HG03439 (cell line): ENCODE data around the gene TMEM117.
"Not testable (repeated sequence)": the region's sequence is repeated elsewhere in the genome, so short reads cannot be mapped to it uniquely, and the experiment has no call there.

ENCODE experiments used
- ATAC-seq: cut with Tn5 transposase; IDR thresholded peaks from one replicate; pipeline ENCODE4 v1.9.1; 2021; ENCODE audit warnings: mild to moderate bottlenecking, moderate library complexity; ENCODE audit not compliant: unreplicated experiment

Gene TMEM117

DNA sequence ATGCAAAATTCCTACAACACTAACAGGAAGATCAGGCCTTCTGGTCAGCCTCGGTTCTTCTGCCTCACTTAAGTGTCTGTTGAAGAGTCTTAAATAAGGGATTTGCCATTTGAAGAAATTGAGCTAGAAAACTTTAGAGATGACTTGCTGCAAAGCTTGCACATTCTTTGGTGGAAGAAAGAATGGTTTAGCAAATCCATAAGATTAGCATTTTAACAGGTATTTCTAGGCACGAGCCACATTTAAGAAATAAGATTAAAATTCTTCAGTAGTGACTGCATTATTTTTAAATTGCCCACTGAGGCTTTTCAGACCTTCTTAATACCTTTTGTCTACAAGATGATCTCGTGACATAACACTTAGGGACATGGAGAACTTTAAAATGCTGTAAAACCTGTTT, 327.1 kb downstream of the TMEM117 start:
- no peak for ATAC-seq

DNA sequence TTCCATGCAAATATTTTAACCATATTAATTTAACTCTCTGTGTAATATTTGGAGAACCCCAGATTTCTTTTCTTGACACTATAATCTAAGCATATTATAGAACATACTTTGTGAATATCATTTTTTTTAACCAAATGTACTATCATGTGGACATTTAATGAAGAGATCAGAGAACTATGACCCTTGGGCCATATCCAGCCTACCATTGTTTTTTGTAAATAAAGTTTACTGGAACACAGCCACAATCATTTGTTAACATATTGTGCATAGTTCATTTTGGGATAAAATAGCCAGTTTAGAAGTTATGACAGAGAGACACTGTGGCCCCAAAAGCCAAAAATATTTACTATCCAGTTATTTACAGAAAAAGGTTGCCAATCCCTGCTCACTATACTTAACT, 338.2 kb downstream of the TMEM117 start:
- ATAC-seq, result no peak

DNA sequence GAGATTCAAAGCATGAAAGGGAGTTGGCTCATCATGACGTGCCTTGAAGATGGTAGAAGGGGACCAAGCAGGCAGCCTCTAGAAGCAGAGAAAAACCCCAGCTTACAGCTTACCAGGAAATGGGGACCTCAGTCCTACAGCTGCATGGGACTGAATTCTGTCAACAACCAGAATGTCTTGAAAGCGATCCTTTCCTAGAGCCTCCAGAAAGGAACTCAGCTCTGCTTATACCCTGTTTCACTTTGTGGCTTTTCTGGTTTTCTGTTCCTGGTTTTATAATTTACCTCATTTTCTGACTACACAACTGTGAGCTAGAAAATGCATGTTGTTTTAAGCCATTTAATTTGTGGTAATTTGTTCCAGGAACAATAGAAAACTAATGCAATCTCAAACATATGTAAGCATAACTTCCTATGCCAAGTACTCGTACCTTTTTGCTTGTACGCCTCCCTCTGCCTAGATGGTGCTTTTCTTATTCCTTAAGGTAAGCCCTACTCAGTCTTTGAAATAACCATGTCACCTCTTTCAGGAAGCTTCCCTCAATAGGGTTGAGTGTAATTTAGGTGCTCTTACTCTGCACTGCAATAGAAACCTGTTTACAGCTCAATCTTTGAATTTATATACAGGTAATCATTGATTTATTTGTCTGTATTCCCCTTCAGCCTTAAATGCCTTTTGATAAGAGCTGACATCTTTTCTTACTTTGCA, 348.8 kb downstream of the TMEM117 start:
- ATAC-seq, result peak; percentile 70

DNA sequence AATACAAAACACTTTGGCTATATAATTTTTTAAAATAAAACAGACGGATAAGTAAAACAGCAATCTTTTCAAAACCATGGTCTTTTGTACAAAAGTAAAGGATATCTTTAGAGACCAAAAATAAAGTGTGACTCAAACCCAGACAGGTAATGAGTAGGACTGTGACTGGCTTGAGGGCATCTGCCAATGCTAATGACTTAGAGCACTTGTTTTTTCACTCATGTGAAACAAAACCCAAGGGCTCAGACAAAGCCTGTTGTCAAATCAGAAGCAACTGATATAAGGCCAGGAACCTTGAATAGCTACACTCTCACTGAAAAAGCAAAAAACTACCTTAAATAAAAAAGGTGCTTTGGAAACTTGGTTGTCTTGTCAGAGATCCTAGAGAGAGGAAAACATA, 357.4 kb downstream of the TMEM117 start:
- peak; percentile 100 for ATAC-seq

DNA sequence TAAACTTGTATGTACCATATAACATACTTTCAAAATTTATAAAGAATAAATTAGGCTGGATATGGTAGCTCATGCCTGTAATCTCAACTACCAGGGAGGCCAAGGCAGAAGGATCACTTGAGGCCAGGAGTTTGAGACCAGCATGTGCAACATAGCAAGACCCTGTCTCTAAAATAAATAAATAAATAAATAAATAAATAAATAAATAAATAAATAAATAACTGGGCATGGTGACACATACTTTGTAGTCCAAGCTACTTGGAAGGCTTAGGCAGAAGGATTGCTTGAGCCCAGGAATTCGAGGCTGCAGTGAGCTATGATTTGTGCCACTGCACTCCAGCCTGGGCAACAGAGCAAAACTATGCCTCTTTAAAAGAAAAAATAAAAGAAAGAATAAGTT, 359.8 kb downstream of the TMEM117 start:
- ATAC-seq, result not testable (repeated sequence)

DNA sequence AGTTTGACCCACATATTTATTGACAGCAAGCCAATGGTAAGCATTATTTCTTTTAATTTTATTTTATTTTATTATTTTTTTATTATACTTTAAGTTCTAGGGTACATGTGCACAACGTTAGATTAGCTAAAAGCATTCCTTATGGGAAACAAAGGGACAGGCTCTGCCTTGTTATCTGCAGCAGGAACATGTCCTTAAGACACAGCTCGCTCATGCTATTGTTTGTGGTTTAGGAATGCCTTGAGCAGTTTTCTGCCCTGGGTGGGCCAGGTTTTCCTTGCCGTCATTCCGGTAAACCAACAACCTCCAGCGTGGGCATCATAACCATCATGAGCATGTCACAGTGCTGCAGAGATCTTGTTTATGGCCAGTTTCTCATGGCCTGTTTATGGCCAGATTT, 370.2 kb downstream of the TMEM117 start:
- no peak for ATAC-seq

DNA sequence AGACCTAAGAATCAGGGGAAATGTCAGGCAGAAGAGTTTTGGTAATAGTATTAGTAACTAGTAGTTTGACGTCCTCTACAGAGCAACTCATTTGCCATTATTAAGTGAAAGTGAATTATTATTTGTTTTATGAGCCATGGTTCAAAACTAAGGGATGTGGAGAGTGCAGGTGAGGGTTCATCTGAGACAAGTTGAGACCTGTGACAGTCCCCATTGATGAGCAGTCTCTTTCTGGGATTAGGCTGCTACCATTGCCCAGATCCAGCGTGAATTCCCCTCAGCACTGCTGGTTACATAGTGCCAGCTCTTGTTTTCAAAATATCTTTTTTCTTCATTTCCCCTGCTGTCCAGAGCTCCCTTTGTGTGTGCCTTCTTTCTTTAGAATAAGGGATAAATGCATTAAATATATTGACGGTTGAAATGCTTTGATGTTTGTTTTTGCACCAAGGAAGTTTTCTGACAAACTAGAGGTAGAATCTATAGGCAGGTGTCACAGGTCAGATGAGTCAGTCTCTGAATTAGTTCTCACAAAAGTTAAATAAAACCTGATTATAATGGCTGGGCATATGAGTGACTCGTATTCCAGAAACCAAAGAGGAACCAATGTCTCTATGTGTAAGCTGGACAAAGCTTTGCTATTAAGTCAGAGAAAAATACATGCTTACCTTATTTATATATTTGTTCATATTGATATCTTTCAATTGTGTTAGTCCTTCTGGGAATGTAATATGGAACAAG, 381.4 kb downstream of the TMEM117 start:
- no peak for ATAC-seq

DNA sequence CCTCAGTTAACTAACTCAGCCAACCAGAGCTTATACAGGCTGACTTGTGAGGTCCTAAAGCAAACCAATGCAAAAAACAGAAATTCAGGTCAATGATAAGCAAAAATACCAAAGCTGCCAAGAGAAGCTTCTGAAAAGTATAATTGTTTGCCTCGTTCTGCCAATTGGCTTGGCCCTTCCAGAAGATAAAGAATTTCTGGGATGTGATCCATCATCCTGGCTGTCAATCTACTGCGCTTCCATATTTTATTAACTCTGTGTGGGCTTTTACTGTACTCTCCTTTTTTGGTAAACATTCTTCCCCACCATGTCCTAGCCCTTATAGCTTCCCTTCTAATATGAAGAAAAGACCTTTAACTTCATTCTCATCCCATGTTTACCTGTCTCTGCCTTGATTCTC, 387.9 kb downstream of the TMEM117 start:
- no peak for ATAC-seq

DNA sequence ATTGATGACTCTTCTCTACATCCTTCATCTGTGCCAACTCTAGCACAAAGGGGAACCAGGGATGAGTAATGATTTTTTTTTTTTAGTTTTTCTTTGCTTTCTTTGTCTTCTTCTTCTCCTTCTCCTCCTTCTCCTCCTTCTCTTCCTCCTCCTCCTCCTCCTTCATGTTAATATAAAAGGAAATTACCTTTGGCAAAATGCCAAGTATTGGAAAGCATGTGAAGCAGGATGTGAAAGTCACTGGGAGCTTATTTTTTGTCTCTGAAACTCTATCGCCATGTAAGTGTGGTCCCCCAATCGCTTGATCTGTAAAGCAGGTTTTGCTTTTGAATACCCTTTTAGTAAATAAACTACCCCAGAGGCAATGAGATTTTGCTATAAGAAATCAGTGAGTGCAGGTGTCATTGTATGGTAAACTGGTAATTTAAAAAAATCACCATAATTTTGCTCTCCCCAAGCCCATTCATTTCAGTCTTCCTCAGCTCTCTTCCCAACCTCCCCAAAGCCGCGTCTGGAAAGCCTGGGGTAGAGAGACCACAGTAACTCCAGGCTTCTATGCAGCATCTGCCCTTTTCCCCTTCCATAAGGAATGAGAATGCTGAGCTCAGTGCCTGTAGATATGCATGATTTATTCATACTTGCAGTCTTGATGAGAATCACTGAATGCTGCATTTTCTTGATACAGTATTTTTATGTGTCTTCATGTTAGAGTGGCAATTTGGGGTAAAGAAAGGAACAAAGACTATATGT, 388.7 kb downstream of the TMEM117 start:
- ATAC-seq, result no peak

DNA sequence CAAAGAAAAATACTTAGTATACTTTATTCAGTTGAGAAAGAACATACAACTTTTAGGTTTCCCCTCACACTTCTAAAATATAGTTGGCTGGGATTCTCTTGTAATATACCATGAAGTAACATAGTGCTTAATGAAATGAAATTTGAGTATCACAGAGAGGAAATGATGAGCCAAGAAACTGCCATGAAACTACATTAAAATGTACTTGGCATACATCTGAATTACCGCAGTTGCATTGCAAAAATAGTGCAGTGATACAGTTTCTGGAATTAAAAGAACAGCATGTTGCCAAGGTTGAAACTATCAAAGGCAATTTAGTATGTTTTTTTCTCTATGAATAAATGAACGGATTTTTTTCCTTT, 389.2 kb downstream of the TMEM117 start:
- no peak for ATAC-seq

DNA sequence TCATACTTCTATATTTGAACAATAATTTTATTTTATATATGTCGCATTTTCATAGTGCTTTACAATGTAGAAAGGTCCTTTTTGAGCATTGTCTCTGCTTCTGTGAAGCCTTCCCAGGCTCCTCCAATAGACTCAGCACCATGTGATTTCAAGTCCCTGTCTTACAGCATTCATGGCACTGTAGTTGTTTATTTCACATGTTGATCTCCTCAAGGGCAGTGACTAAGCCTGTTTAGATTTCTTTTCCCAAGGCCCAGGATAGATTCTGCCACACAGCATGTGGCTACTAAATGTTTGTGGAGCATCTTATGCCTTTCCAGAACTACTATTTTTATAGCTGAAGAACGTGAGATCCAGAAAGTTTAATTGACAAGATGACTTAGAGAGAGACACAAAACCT, 391.7 kb downstream of the TMEM117 start:
- ATAC-seq, result no peak

DNA sequence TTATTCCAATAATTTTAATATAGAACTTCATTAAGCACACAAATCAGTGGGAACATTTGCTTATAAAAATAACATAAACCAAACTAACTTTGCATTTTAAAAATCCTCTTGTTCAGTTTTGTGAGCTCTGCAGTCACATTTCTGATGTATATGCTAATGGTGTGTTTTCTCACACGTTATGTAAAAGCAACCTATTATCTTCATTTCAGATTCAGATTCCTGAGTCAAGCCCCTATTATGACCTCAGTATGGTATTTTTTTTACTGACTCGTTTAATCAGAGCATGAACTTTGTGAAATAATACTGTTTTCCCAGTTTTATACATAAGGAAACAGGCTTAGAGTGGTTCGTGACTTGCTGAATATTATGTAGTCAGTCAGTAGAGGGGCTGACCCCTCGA, 394.0 kb downstream of the TMEM117 start:
- ATAC-seq, result no peak

DNA sequence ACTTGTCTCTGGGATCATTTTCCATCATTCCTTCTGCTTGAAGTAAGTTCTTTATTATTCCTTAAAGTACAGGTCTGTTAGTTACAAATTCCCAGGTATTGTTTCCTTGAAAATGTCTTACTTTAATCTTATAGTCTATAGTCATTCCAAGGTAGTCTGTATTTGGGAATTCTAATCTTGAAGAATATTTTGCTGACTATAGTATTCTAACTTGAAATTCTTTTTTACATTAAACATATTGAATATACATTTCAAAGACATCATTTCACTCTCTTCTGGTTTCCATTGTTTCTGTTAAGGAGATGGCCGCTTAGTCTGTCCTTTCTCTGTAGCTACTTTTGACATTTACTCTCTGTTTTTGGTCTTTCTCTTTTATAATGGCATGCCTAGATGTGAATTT, 399.8 kb downstream of the TMEM117 start:
- no peak for ATAC-seq

DNA sequence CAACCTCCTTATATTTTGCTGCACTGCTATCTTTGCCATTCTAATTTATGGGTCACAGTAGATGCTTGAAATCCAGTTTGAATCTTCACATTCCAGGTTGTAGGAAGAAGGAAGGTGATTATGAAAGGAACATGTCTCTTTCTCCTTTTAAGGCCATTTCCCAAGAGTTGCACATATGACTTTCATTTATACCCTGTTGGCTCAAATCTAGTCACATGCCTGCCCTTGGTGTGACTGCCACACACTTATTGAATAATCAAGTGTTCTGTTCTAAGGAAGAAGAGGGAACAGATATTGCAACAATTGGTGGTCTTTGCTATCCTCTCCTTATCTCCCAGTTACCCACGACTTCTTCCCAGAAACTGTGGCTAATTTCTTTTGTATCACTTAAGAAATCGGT, 404.3 kb downstream of the TMEM117 start:
- ATAC-seq, result no peak

DNA sequence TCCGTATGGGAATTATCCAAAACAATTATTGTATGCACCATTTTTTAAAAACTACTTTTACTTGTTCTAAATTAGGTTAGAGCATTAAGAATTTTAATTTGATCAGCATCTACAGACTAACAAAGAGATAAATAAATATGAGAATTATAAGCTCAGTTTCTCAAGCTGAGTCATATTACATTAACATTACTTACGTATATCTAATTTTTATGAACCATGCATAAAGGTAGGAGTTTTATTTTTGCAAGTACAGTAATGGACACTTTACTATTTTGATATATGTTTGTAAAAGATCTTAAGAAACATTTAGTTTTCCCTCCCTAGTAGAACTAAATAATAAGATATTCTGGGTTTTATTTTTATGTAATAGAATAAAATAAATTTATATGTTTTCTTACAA, 410.1 kb downstream of the TMEM117 start:
- no peak for ATAC-seq

DNA sequence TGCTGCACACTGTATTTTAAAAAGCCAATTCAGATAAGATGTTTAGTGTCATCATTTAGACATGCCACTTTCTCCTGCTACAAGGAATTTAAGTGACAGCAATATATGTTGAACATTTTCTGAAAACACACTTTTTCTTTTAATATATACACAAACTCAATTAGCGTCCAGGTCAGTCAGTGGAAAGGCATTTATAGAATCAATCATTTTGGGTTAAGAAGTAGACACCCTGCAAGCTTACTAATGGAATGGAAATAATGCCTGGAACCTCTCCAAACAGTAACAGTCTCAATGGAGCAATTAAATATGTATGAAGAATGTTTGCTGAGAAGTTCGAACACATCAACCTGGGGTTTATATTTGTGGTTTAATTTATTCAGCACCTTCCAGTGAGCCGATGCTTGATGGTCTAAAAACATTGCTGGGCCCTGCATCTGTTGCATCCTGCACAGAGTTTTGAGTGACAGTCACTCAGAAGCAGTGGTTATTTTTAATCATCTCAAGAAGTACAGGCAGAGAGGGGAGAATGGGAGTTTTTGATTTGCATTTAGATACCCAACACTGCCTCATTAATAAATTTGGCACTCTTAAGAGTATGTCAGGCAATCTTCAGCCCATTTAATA, 410.7 kb downstream of the TMEM117 start:
- ATAC-seq, result no peak

DNA sequence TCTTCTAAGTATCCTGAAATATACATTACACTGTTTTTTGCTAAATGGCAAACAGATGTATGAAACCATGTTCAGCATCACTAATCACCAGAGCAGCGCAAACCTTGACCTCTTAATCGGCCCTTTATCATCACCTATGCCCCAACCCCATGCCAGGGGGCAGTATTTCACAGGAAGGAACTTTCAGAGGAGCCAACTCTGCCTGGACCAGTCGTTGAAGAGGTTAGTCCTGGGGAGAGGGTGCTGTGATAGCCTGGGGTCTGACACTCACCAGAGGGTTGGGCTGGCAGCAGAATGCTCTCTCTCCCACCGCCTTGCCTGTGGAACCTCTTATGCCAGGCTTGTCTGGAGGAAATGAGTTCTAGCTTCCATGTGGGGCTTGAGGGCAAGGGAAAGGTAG, 411.7 kb downstream of the TMEM117 start:
- no peak for ATAC-seq

DNA sequence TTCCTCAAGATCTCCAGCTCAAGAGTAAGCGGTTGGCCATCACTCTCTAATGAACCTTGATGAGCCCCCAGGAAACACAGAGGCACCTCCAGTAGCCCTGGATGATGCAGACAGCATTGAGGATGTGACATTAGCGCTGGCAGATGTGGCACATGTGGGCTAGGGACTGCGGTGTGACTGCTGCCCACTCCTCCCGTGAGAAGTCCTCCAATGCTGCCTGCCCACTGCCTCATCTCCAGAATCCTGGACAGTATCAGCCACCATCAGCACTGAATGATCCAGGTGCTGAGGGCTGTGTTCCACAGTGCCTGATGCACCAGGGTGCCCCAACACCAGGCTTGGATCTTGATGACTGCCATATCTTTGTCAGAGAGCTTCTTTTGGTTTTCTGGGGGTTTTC, 412.6 kb downstream of the TMEM117 start:
- ATAC-seq, result no peak

DNA sequence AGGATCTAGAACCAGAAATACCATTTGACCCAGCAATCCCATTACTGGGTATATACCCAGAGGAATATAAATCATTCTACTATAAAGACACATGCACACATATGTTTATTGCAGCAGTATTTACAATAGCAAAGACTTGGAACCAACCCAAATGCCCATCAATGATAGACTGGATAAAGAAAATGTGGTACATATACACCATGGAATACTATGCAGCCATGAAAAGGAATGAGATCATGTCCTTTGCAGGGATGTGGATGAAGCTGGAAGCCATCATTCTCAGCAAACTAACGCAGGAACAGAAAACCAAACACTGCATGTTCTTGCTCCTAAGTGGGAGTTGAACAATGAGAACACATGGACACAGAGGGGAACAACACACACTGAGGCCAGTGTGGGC, 414.6 kb downstream of the TMEM117 start:
- not testable (repeated sequence) for ATAC-seq

DNA sequence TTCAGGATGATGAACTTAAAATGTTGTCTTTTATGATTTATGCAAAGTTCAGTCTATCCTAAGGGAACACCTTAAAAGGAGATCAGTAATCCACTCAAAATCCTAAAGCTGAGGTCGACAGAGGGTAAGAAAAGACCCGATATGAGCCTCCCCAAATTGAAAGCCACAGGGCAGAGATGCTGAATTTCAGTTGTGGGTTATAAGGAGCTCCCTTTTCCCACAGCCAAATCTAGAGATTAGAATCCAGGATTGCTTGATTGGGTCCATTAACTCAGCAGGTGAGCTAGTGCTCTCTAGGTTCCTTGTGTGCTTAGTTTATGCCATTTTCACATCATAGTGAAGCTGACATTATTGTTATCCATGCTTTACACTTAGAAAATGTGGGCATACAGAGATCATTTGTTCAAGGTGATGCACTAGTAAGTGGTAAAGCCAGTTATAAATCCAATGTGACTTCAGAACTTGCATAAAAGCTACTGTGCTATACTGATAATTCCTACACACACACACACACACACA, 417.5 kb downstream of the TMEM117 start:
- no peak for ATAC-seq

DNA sequence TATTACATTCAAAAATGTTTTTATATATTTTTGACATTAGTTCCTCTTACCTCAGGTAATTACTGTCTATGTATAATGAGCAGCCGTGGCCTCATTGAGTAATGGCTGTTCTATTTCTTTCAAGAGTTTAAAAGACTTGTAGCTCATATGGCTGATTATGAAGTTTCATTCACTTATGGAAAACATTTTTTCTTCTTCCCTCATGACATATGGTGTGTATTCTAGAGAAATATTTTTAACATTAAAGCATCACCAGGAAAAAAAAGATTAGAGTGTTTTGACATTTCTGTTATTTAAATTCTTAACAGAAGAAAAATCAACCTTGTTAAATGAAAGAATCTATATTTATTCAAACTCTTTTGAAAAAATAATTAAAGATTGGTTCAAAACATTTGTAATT, 422.4 kb downstream of the TMEM117 start:
- ATAC-seq, result no peak
